ENCODE results near the gene ETV3. TPM values are rescaled to one million over a fixed set of nuclear protein-coding genes. Genes with fewer than 3 reads are reported as not detected.
"Not testable (repeated sequence)": the region's sequence is repeated elsewhere in the genome, so short reads cannot be mapped to it uniquely, and the experiment has no call there.

Gene ETV3
- total RNA-seq, 2 experiments from 2014 or later, result 11.1 to 20.4 TPM

- Histone ChIP-seq H3K36me3 (ENCODE audit: insufficient read depth, low read length) (no peaks in the 10 kb centered on the region), H3K79me2 (ENCODE audit: insufficient read depth, low read depth, low read length) (no peaks in the 10 kb centered on the region), H3K27ac (ENCODE audit: low read depth, low read length, poor library complexity, severe bottlenecking) (no peak overlapping the region), H3K9me3 (ENCODE audit: low read length) (no peaks in the 10 kb centered on the region), H4K20me1 (ENCODE audit: insufficient read depth, low read length) (no peaks in the 10 kb centered on the region), H3K4me3 (ENCODE audit: low read depth, low read length, poor library complexity, severe bottlenecking) (no peak overlapping the region), H3K4me2 (ENCODE audit: low read length) (no peak overlapping the region), H3K9me2 (ENCODE audit: insufficient read depth, low read length) (no peaks in the 10 kb centered on the region), H2AFZ (ENCODE audit: low read length) (no peak overlapping the region), H3K4me1 (ENCODE audit: insufficient read depth, low read length, poor library complexity, severe bottlenecking) (peaks cover 9% of the 10 kb centered on the region)
- ChIA-PET POLR2A (no interaction called here), CTCF (ENCODE audit: unreplicated experiment) (no interaction called here)
- no peak for TF ChIP-seq CTCF (conservative IDR thresholded peaks at IDR 0.05; ENCODE audit: low read length)
- TF ChIP-seq EZH2phosphoT487 (IDR thresholded peaks at IDR 0.05; ENCODE audit: borderline replicate concordance, low read depth, low read length), result no peak
- no TSS peak for BruUV-seq (replicated peaks)
- intact Hi-C loops (cut with micrococcal nuclease; ENCODE audit: unreplicated experiment), result no loop called here
- DNase-seq (ENCODE audit: low spot score), result no peak
Measured at GRCh38 chr1:157183870-157184269, 45.7 kb upstream of the ETV3 start.

DNA sequence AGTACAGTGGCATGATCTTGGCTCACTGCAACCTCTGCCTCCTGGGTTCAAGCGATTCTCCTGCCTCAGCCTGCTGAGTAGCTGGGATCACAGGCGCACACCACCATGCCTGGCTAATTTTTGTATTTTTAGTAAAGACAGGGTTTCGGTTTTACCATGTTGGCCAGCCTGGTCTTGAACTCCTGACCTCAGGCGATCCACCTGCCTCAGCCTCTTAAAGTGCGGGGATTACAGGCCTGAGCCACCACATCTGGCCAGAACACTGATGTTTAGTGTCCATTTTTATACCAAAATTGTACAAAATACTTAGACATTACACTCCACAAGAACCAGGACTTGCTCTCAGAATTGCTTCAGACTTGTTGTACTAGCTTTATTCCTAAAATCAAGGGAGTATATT lies 44.2 kb upstream of the ETV3 start:
- H3K36me3 ChIP-seq (ENCODE audit: insufficient read depth, low read length); H3K79me2 ChIP-seq (ENCODE audit: insufficient read depth, low read depth, low read length); intact Hi-C loops (cut with micrococcal nuclease; ENCODE audit: unreplicated experiment); DNase-seq (ENCODE audit: low spot score); BruUV-seq (replicated peaks); H2AFZ ChIP-seq (ENCODE audit: low read length); H3K4me3 ChIP-seq (ENCODE audit: low read depth, low read length, poor library complexity, severe bottlenecking); H3K27ac ChIP-seq (ENCODE audit: low read depth, low read length, poor library complexity, severe bottlenecking); CTCF ChIA-PET (ENCODE audit: unreplicated experiment); H4K20me1 ChIP-seq (ENCODE audit: insufficient read depth, low read length); POLR2A ChIA-PET; H3K4me2 ChIP-seq (ENCODE audit: low read length); H3K9me3 ChIP-seq (ENCODE audit: low read length); H3K9me2 ChIP-seq (ENCODE audit: insufficient read depth, low read length): not testable (repeated sequence)
- peaks cover 13% of the 10 kb centered on the region for H3K4me1 ChIP-seq (ENCODE audit: insufficient read depth, low read length, poor library complexity, severe bottlenecking)

DNA sequence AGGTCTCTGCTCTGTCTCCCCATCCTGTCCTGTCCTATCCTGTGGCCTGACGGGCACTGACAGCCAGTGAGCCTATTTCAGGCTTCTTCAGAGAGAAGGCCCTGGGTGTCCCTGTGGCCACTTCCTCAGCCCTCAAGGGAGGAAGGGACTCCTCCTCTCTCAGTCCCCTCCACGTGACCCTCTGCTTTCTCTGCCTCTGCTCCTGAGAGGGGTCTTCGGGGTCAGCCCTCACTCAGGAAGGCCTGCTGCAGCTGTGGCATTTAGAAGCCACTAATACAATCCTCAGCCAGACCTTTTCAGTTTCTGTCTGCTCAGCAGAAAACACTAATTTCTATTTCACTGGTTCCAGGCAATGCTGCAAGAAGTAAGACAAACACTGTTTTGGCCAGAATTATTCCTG lies 43.6 kb upstream of the ETV3 start:
- no peak overlapping the region for H3K4me2 ChIP-seq (ENCODE audit: low read length)
- H3K9me2 ChIP-seq (ENCODE audit: insufficient read depth, low read length), result no peaks in the 10 kb centered on the region
- TF ChIP-seq EZH2phosphoT487 (IDR thresholded peaks at IDR 0.05; ENCODE audit: borderline replicate concordance, low read depth, low read length) (no peak), CTCF (conservative IDR thresholded peaks at IDR 0.05; ENCODE audit: low read length) (no peak)
- intact Hi-C loops (cut with micrococcal nuclease; ENCODE audit: unreplicated experiment), result no loop called here
- no peaks in the 10 kb centered on the region for H3K36me3 ChIP-seq (ENCODE audit: insufficient read depth, low read length)
- H3K79me2 ChIP-seq (ENCODE audit: insufficient read depth, low read depth, low read length), result no peaks in the 10 kb centered on the region
- no peaks in the 10 kb centered on the region for H3K9me3 ChIP-seq (ENCODE audit: low read length)
- no peak for DNase-seq (ENCODE audit: low spot score)
- H2AFZ ChIP-seq (ENCODE audit: low read length), result no peak overlapping the region
- no peak overlapping the region for H3K4me3 ChIP-seq (ENCODE audit: low read depth, low read length, poor library complexity, severe bottlenecking)
- no TSS peak for BruUV-seq (replicated peaks)
- CTCF ChIA-PET (ENCODE audit: unreplicated experiment), result no interaction called here
- no peaks in the 10 kb centered on the region for H4K20me1 ChIP-seq (ENCODE audit: insufficient read depth, low read length)
- peaks cover 18% of the 10 kb centered on the region for H3K4me1 ChIP-seq (ENCODE audit: insufficient read depth, low read length, poor library complexity, severe bottlenecking)
- POLR2A ChIA-PET, result no interaction called here
- no peak overlapping the region for H3K27ac ChIP-seq (ENCODE audit: low read depth, low read length, poor library complexity, severe bottlenecking)
